OCI-LY7 (cell line): ENCODE data around the gene RMND5B.

ENCODE experiments used
- CTCF ChIP-seq: fragments of 200-600 bp; sonication (generic); conservative IDR thresholded peaks from 2 replicates; pipeline ENCODE4 v1.5.1; 2014; ENCODE audit warnings: mild to moderate bottlenecking, antibody characterized with exemption, low read length, moderate library complexity, mixed read lengths
- EZH2phosphoT487 ChIP-seq: fragments of 200-600 bp; sonication (generic); IDR thresholded peaks from 2 replicates; pipeline ENCODE4 v1.6.1; 2018; ENCODE audit warnings: low read depth, borderline replicate concordance, mild to moderate bottlenecking, mixed run types, antibody characterized with exemption, low read length, moderate library complexity, mixed read lengths

- TF ChIP-seq CTCF: peak; percentile 32; the same call in 1 of the 2 replicates
- no peak for TF ChIP-seq EZH2phosphoT487
Measured at GRCh38 chr5:178119915-178120606, 10.8 kb upstream of the RMND5B start.
